Forelimb muscle (tissue), 1 donor: ENCODE data around the gene MCM7. TPM values are rescaled to one million over a fixed set of nuclear protein-coding genes. Genes with fewer than 3 reads are reported as not detected.
A peak's percentile ranks its signal among the peaks of the same experiment; 100 is the strongest.
"Not testable (repeated sequence)": the region's sequence is repeated elsewhere in the genome, so short reads cannot be mapped to it uniquely, and the experiment has no call there.

Source experiments
- DNase-seq: peaks from one replicate; pipeline ENCODE4 v3.0.0-alpha.2; 2013; ENCODE audit warnings: low read depth
- polyA plus RNA-seq: library from polyadenylated mRNA; unstranded; fragments of 120-200 nt; gene quantifications from one replicate; pipeline ENCODE4 v1.2.1, GENCODE V29; 2013; ENCODE audit not compliant: insufficient read length

MCM7 gene
- polyA plus RNA-seq: 62.4 TPM

- peak; percentile 90 for DNase-seq
Observed at GRCh38 chr7:100101016-100101862, at the start of gene MCM7, which contains the start of gene AP4M1. Gene MCM7, minus strand, starts transcription at chr7:100101397. Its CDS starts 103 bp downstream, at chr7:100101294. Gene AP4M1, plus strand, starts transcription at chr7:100101643. Its CDS starts 72 bp downstream, at chr7:100101715.

GRCh38 chr7:100148559-100149328 is 47.5 kb upstream of the MCM7 start, which contains the start of gene LAMTOR4:
Gene LAMTOR4, plus strand, starts transcription at chr7:100148918. Its CDS starts 55 bp downstream, at chr7:100148973.
- DNase-seq: peak; percentile 99

GRCh38 chr7:100148225-100148558 is 47.0 kb upstream of the MCM7 start:
- no peak for DNase-seq

GRCh38 chr7:100147278-100147677 is 46.1 kb upstream of the MCM7 start:
- no peak for DNase-seq

GRCh38 chr7:100146350-100146749 is 45.2 kb upstream of the MCM7 start:
- DNase-seq: not testable (repeated sequence)

- no peak for DNase-seq
Observed at GRCh38 chr7:100142461-100142860, 41.3 kb upstream of the MCM7 start.

GRCh38 chr7:100141555-100141949 is 40.4 kb upstream of the MCM7 start:
- no peak for DNase-seq

- no peak for DNase-seq
Observed at GRCh38 chr7:100137851-100138760, 36.9 kb upstream of the MCM7 start.

GRCh38 chr7:100132697-100133151 is 31.5 kb upstream of the MCM7 start:
- DNase-seq: no peak

- no peak for DNase-seq
Observed at GRCh38 chr7:100132126-100132525, 30.9 kb upstream of the MCM7 start.

- DNase-seq: no peak
Observed at GRCh38 chr7:100130608-100131453, 29.6 kb upstream of the MCM7 start.

- DNase-seq: not testable (repeated sequence)
Observed at GRCh38 chr7:100130220-100130607, 29.0 kb upstream of the MCM7 start.

- DNase-seq: no peak
Observed at GRCh38 chr7:100128637-100128963, 27.4 kb upstream of the MCM7 start.

GRCh38 chr7:100127866-100128636 is 26.9 kb upstream of the MCM7 start:
- DNase-seq: no peak

- peak; percentile 77 for DNase-seq
Observed at GRCh38 chr7:100126931-100127865, 26.0 kb upstream of the MCM7 start, which contains the start of gene MBLAC1. Gene MBLAC1, plus strand, starts transcription at chr7:100126967. Its CDS starts 429 bp downstream, at chr7:100127396.

- DNase-seq: no peak
Observed at GRCh38 chr7:100126239-100126930, 25.2 kb upstream of the MCM7 start.

- DNase-seq: no peak
Observed at GRCh38 chr7:100124301-100125230, 23.4 kb upstream of the MCM7 start.
